CD4-positive, alpha-beta T cell treated with Interleukin-4 for 1 hour (primary cell): ENCODE measurements around the gene PLXDC1.
"Not testable (repeated sequence)": the region's sequence is repeated elsewhere in the genome, so short reads cannot be mapped to it uniquely, and the experiment has no call there.

Experiments used
- DNase-seq, 2 donors: peaks; one replicate each; pipeline ENCODE4 v3.0.0-alpha.2; 2020 to 2022

PLXDC1 gene

GRCh38 chr17:39151943-39152818, 744 bp upstream of the PLXDC1 start:
- peak; percentile 33 to 36 for DNase-seq

- DNase-seq, result no peak
Measured at GRCh38 chr17:39150795-39151149, 665 bp downstream of the PLXDC1 start.

DNA sequence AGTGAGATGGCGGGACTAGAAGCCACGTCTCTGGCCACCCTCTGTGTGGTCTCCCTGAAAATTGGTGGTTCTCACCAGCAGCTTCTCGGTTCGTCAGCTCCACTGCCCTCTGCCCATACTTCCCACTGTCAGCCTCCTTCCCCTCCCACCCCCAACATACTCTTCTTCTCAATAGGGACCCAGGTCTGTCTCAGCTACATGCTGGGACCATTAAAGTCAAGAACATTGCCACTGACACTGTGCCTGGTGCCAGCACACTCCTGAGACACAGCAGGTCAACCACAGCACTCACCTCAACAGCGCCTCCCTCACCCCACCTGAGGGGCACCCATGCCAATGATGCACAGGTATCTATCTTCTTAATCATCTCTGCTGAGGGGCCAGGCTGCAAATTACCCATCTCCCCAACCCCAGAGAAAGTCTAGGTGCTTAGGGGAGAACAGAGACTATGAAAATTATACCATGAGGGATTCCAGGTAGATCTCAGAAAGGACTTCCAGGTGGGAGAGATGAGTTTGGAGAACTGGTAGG, 1.3 kb downstream of the PLXDC1 start:
- DNase-seq, result no peak

- DNase-seq, result no peak
Measured at GRCh38 chr17:39147221-39148185, 3.9 kb downstream of the PLXDC1 start.

GRCh38 chr17:39146273-39146672, 5.2 kb downstream of the PLXDC1 start:
- no peak for DNase-seq

GRCh38 chr17:39145143-39145542, 6.3 kb downstream of the PLXDC1 start:
- DNase-seq, result no peak

DNA sequence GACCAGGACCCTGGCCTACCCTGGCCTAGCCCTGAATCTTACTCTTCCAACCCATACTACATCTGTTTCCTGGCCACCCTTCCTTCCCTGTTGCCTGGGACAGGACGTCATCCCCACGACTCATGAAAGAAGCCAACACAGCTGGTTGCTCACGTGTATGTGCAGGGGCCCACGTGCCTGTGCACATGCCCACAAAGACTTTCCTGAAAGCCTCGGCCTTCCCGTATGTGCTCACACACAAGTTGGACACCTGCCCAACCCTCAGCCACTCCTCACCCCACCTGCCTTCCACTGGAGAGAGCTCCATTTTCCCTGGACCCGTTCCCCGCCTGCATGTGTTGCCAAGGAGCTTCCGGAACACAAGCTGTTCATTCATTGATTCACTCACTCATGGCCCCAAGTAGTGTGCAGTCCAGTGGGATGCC, 7.0 kb downstream of the PLXDC1 start:
- DNase-seq, result no peak

DNA sequence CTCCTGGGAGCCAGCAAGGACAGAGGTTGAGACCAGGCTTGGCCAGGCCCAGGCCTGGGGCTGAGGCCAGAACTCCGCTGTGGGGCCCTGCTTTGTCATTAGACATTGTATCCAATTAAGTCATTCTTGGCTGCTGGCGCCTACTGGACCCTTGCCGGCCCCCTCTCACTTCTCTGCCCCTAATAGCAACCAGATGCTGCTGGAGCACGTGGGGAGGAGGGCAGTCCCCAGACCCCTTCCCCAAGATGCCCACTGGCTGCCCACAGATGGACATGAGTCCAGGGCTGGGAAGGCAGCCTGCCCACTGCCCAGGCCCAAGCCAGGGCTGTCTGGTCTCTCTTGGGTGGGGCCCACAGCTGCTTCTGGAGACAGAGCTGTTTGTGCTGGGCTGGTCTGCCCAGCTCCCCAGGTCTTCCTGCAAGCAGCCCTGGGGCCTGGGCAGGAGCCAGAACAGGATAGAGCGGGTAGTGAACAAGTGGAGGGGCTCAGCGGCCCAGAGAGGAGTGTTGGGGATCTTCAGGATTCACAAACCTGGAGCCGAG, 7.8 kb downstream of the PLXDC1 start:
- DNase-seq, result no peak

DNA sequence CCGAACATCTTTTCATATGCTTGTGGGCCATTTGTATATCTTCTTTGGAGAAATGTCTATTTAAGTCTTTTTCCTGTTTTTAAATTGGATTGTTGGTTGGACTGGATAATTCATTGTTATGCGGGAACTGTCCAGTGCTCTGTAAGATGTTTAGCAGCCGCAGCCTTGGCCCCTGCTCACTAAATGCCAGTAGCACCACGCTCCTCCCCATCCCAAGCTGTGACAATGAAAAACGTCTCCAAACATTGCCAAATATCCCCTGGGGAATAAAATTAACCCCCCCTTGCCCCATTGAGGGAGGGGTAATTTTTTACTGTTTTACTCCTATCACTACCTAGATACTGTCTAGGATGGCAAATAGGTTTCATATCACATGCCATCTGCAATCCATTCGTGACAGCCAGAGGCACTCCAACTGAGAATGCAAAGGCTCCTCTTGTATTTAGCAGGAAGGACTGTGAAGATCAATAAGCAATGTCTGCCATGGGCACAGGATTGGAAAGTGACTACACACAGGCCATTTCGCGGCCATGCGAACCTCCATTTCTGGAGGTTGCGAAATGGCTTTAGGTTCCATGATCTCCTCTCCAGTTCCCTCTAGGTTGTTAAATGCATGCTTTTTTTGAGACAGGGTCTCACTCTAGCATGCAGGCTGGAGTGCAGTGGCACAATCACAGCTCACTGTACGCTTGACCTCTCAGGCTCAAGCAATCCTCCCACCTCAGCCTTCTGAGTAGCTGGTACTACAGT, 9.3 kb downstream of the PLXDC1 start:
- DNase-seq, result no peak

DNA sequence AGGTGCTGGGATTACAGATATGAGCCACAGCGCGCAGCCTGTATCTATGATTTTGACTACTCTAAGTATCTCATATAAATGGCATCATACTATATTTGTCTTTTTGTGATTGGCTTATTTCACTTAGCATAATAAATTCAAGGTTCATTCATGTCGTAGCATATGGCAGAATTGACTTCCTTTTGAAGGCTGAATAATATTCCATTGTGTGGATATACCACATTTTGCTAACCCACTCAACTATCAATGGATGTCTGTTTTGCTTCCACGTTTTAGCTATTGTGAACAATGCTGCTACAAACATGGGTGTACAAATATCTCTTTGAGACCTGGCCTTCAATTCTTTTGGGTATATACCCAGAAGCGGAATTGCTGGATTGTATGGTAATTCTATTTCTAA, 10.1 kb downstream of the PLXDC1 start:
- no peak for DNase-seq

- DNase-seq, result no peak
Measured at GRCh38 chr17:39139561-39139960, 11.9 kb downstream of the PLXDC1 start.

DNA sequence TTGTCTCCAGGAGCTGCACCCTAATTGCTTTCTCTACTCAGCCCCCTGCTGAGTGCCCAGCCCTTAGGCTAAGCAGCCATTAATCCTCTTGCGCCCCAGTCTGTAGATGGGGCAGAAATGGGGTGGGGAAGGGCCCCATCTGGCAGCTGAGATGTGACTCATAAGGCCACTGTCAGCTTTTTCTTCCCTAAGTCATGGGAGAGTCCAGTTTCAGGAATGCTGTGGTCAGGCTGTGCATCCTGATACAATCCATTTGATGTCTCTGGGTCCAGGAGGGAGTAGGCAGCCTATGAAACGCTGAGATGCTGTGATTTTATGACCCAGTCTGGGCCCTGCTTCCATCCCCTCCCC, 12.3 kb downstream of the PLXDC1 start:
- DNase-seq, result no peak

GRCh38 chr17:39138431-39139160, 12.8 kb downstream of the PLXDC1 start:
- DNase-seq, result no peak

GRCh38 chr17:39134878-39135277, 16.6 kb downstream of the PLXDC1 start:
- DNase-seq, result no peak

- DNase-seq, result no peak
Measured at GRCh38 chr17:39132192-39132610, 19.2 kb downstream of the PLXDC1 start.

GRCh38 chr17:39131616-39132015, 19.8 kb downstream of the PLXDC1 start:
- no peak for DNase-seq

- DNase-seq, result no peak
Measured at GRCh38 chr17:39130205-39130604, 21.2 kb downstream of the PLXDC1 start.

GRCh38 chr17:39129544-39129943, 21.9 kb downstream of the PLXDC1 start:
- not testable (repeated sequence) for DNase-seq

DNA sequence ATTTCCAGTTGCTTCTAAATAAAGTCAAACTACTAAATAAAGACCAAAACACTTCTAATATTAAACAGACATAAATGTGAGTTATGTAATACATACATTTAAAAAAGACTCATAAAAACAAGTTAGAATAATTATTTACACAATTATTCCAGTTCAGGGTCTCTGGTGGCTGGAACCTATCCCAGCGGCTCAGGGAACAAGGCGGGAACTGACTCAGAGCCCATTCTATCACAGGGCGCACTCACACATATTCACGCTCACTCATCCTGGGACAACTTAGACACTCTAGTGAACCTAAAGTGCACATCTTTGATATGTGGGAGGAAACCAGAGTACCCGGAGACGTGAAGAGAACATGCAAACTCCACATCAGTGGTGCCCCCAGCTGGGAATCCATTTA, 25.0 kb downstream of the PLXDC1 start:
- DNase-seq, result no peak

GRCh38 chr17:39125143-39125875, 26.1 kb downstream of the PLXDC1 start:
- DNase-seq, result no peak

DNA sequence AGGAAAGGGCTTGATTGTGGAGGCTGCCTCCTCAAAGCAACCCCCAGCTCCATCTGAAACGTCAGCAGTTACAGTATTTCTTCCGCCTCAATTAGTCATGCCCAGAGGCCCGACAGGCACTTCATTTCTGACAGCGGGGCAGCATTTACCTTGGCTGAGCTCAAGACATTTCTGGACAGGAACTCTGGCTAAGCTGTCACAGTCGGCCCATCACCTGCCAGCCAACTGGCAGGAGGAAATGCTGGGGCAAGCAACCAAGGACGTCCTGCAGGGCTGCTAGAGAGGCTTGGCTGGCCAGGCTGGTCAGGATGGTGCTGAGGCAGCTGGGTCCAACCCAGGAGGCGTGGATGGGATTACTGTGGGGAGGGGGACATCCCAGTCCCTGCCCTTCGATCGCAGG, 27.8 kb downstream of the PLXDC1 start:
- no peak for DNase-seq
